Type B pancreatic cell (in vitro differentiated cells): ENCODE results near the gene PIWIL4. TPM values are rescaled to one million over a fixed set of nuclear protein-coding genes. Genes with fewer than 3 reads are reported as not detected.

ENCODE experiments used
- DNase-seq: peaks from one replicate; pipeline ENCODE4 v3.0.0; 2021; ENCODE audit warnings: mixed read lengths; ENCODE audit not compliant: unreplicated experiment; ENCODE audit errors: extremely low spot score
- H3K27ac Mint-ChIP-seq: 2 replicates; pipeline ENCODE4 v1.8.0; 2021; ENCODE audit warnings: mild to moderate bottlenecking, mixed read lengths
- H3K27me3 Mint-ChIP-seq: 2 replicates; pipeline ENCODE4 v1.8.0; 2021; ENCODE audit warnings: mixed read lengths
- H3K36me3 Mint-ChIP-seq: 2 replicates; pipeline ENCODE4 v1.8.0; 2021; ENCODE audit warnings: mixed read lengths
- H3K4me1 Mint-ChIP-seq: one replicate; pipeline ENCODE4 v1.8.0; 2021; ENCODE audit warnings: mixed read lengths; ENCODE audit not compliant: unreplicated experiment
- H3K4me3 Mint-ChIP-seq: 2 replicates; pipeline ENCODE4 v1.8.0; 2021; ENCODE audit warnings: mild to moderate bottlenecking, mixed read lengths
- H3K9me3 Mint-ChIP-seq: 2 replicates; pipeline ENCODE4 v1.8.0; 2021; ENCODE audit warnings: mixed read lengths
- total RNA-seq: library from RNA; stranded (reverse); gene quantifications from 2 replicates; pipeline ENCODE4 v1.2.1, GENCODE V29; 2021; ENCODE audit warnings: low replicate concordance
- TF ChIP-seq, protein P1 (sequence below): fragments of 200-600 bp; sonication (generic); conservative IDR thresholded peaks from 2 replicates; pipeline ENCODE4 v1.5.0; 2021; ENCODE audit warnings: antibody characterized with exemption, mild to moderate bottlenecking

PIWIL4 gene
- total RNA-seq, 1 donor from 2014 or later = 4.2 TPM

DNA sequence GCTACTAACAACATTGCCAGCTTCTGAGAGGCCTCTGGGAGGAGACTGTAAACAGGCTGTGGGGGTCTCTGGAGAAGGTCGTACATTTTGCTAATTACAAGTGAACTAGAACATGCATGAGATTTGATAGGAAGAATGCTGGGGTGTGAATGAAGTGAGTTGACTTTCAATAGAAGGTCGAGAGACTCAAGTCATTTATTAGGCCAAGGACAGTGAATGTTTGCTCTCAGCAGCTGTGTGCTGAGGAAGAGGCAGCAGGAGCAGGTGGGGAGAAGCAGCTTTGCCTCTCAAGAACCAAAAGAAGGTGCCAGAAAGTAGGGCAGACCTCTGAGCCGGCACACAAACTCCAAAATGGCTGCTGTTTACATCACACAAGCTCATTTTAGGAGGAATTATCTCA, 91.7 kb downstream of the PIWIL4 start:
- TF ChIP-seq, protein P1, sequence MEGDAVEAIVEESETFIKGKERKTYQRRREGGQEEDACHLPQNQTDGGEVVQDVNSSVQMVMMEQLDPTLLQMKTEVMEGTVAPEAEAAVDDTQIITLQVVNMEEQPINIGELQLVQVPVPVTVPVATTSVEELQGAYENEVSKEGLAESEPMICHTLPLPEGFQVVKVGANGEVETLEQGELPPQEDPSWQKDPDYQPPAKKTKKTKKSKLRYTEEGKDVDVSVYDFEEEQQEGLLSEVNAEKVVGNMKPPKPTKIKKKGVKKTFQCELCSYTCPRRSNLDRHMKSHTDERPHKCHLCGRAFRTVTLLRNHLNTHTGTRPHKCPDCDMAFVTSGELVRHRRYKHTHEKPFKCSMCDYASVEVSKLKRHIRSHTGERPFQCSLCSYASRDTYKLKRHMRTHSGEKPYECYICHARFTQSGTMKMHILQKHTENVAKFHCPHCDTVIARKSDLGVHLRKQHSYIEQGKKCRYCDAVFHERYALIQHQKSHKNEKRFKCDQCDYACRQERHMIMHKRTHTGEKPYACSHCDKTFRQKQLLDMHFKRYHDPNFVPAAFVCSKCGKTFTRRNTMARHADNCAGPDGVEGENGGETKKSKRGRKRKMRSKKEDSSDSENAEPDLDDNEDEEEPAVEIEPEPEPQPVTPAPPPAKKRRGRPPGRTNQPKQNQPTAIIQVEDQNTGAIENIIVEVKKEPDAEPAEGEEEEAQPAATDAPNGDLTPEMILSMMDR = no peak
- peaks cover 7% of the 10 kb centered on the region for H3K27me3 Mint-ChIP-seq
- H3K4me1 Mint-ChIP-seq = peaks cover 7% of the 10 kb centered on the region
- H3K36me3 Mint-ChIP-seq = no peaks in the 10 kb centered on the region
- DNase-seq = no peak
- no peak overlapping the region for H3K4me3 Mint-ChIP-seq
- H3K27ac Mint-ChIP-seq = no peak overlapping the region
- peaks cover 17% of the 10 kb centered on the region for H3K9me3 Mint-ChIP-seq

DNA sequence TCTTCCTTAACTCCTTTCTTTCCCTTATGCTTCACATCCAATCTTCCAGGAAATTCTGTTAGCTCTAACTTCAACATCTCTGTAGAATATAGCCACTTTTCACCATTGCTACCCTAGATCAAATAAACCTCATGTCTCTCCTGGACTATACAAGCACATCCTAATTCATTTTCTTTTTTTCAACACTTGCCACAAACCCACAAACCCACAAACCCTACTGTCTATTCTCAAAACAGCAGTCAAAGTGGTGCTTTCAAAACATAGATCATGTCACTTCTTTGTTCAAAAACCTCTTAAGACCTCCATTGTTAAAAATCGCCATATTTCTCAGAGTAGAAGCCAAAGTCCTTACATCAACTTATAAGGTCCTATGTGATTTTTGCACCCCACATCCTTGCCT, 94.3 kb downstream of the PIWIL4 start:
- no peak for DNase-seq
- Mint-ChIP-seq H3K27ac (no peak overlapping the region), H3K36me3 (no peaks in the 10 kb centered on the region)

DNA sequence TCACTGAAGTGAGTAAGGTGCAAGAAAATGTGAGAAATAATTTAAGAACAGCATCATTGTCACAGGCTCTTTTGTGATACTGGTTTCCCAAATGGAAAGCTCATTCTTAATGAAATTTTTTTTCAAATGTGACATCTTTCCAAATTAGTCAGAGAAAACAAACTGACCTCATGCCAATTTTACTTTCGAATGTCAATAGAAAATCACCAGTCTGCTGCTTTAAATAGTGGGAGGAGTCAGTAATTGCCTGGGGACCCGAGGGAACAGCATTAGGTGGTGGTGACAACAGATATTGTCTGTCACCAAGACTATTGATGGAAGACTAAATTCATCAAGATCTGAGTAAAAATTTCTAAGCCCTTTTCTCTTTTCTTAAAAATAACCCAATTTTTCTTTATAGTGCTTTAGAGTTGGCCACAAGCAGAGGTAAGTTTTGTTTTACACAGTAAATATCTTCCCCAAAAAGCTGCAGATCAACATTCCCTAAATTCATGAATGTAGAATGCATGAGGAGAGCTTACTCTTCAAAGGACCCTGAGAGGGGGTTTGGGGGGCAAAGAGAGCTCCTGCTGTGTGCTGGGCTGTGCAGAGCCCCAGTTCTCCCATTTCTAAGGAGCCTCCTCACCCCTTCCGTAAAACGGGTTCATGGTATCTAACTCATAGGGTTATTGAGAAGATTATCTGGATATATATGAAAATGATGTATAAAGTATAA, 95.1 kb downstream of the PIWIL4 start:
- TF ChIP-seq, protein P1 = no peak
- H3K36me3 Mint-ChIP-seq = no peaks in the 10 kb centered on the region
- H3K9me3 Mint-ChIP-seq = peaks cover 15% of the 10 kb centered on the region
- peaks cover 7% of the 10 kb centered on the region for H3K27me3 Mint-ChIP-seq
- H3K4me3 Mint-ChIP-seq = no peak overlapping the region
- no peak overlapping the region for H3K27ac Mint-ChIP-seq
- DNase-seq = no peak
- H3K4me1 Mint-ChIP-seq = no peaks in the 10 kb centered on the region

More for the DNA sequence above, 94.3 kb downstream of the PIWIL4 start:
- Mint-ChIP-seq H3K9me3 (peaks cover 17% of the 10 kb centered on the region), H3K4me1 (no peaks in the 10 kb centered on the region), H3K4me3 (no peak overlapping the region), H3K27me3 (peaks cover 7% of the 10 kb centered on the region)
- TF ChIP-seq, protein P1 = no peak

DNA sequence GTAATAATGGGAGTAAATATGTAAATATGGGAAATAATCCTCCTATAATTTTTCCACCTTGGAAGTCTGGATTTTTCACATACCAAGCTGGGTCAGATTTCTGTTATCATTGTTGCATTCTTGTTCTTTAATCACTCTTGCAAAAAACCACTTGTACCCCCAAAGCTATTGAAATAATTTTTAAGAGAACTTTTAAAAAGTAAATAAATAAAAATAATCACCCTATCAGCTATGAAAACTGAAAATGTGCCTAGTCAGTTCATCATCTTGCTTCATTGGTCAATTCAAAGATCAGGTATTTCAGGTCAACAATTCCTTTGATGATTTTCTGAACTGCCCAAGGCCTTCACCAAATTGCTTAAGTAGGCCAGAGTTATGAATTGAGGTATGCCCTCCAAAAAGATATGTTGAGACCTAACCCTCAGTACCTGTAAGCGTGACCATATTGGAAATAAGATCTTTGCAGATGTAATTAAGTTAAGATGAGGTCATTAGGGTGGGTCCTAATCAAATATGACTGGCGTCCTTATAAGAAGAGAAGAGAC, 95.8 kb downstream of the PIWIL4 start:
- TF ChIP-seq, protein P1 = no peak
- peaks cover 10% of the 10 kb centered on the region for H3K9me3 Mint-ChIP-seq
- no peak overlapping the region for H3K27ac Mint-ChIP-seq
- no peaks in the 10 kb centered on the region for H3K36me3 Mint-ChIP-seq
- DNase-seq = no peak
- peaks cover 5% of the 10 kb centered on the region for H3K27me3 Mint-ChIP-seq
- H3K4me3 Mint-ChIP-seq = no peak overlapping the region
- H3K4me1 Mint-ChIP-seq = no peaks in the 10 kb centered on the region

DNA sequence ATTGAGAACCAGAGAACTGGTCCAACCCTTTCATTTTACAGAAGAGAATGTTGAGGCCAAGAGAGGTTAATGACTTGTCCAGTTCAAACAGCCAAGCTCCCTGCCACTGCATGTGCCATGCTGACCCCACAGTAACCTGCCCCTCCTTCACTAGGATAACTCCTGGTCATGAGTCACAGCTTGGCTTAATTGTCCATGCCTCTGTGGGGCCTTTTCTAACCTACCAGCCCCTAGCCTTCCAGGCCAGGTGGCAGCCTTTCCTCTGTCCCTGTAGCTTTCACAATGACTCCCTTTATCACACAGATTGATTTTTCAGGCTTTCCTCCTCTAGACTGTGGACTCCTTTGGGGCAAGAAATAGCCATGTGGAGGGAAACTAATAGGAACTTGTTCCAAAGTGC, 97.2 kb downstream of the PIWIL4 start:
- DNase-seq = no peak
- Mint-ChIP-seq H3K36me3 (no peaks in the 10 kb centered on the region), H3K4me3 (no peak overlapping the region), H3K4me1 (no peaks in the 10 kb centered on the region), H3K27ac (no peak overlapping the region), H3K27me3 (peaks cover 5% of the 10 kb centered on the region), H3K9me3 (peaks cover 12% of the 10 kb centered on the region)
- TF ChIP-seq, protein P1 = no peak
